ENCODE results near the gene ARMC3. TPM values are rescaled to one million over a fixed set of nuclear protein-coding genes. Genes with fewer than 3 reads are reported as not detected.

ARMC3 gene
- total and polyA plus RNA-seq, 4 donors = 0.05 TPM; not detected in 3

DNA sequence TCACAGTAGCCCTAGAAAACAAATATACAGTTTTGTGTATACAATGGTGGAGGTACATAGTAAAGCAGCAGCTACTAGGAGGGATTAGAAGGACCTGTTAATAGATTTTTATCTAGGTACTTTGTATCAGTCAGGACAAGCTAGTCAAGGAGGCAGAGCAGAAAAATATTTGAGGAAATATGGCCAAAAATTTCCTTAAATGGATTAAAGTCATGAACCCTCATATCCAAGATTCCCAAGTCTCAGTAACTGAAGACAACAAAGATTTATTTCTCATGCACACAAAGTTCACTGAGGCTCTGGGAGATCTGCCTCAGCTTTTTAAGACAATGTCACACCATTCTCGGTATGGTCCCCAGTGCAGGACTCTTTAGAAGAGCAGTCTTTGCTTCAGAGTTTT is 28.1 kb upstream of the ARMC3 start:
- H3K36me3 ChIP-seq (ENCODE audit: control insufficient read depth in 4 of 4, insufficient read depth in 3 of 4, low read depth in 1 of 4, low read length in 3 of 4) = no peaks in the 10 kb centered on the region
- H3K27me3 ChIP-seq (ENCODE audit: control insufficient read depth in 4 of 4, insufficient read depth in 4 of 4, low read length in 3 of 4) = no peaks in the 10 kb centered on the region
- H3K4me1 ChIP-seq (ENCODE audit: control insufficient read depth in 4 of 4, insufficient read depth in 4 of 4, low read length in 3 of 4) = no peaks in the 10 kb centered on the region
- peaks cover 0 to under 1% (median 0%) of the 10 kb centered on the region in 4 donors for H3K9me3 ChIP-seq (ENCODE audit: control insufficient read depth in 4 of 4, low read length in 3 of 4)
- H3K4me3 ChIP-seq (ENCODE audit: low read depth in 1 of 3, low read length in 3 of 3) = no peak overlapping the region
- no peak overlapping the region for H3K27ac ChIP-seq (ENCODE audit: low read depth in 1 of 2, low read length in 2 of 2)
- no peak for DNase-seq (ENCODE audit: low spot score)
- no peak for TF ChIP-seq RAD21 (IDR thresholded peaks at IDR 0.05)
- no peak for TF ChIP-seq YY1 (IDR thresholded peaks at IDR 0.05)
- no peak for TF ChIP-seq GABPA (IDR thresholded peaks at IDR 0.05 in 1 of 2, conservative IDR thresholded peaks at IDR 0.05 in 1 of 2)
- no peak for TF ChIP-seq EGR1 (IDR thresholded peaks at IDR 0.05; ENCODE audit: low read depth in 2 of 2)
- TF ChIP-seq, protein P1, sequence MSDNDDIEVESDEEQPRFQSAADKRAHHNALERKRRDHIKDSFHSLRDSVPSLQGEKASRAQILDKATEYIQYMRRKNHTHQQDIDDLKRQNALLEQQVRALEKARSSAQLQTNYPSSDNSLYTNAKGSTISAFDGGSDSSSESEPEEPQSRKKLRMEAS (IDR thresholded peaks at IDR 0.05) = no peak
- TF ChIP-seq, protein P2, sequence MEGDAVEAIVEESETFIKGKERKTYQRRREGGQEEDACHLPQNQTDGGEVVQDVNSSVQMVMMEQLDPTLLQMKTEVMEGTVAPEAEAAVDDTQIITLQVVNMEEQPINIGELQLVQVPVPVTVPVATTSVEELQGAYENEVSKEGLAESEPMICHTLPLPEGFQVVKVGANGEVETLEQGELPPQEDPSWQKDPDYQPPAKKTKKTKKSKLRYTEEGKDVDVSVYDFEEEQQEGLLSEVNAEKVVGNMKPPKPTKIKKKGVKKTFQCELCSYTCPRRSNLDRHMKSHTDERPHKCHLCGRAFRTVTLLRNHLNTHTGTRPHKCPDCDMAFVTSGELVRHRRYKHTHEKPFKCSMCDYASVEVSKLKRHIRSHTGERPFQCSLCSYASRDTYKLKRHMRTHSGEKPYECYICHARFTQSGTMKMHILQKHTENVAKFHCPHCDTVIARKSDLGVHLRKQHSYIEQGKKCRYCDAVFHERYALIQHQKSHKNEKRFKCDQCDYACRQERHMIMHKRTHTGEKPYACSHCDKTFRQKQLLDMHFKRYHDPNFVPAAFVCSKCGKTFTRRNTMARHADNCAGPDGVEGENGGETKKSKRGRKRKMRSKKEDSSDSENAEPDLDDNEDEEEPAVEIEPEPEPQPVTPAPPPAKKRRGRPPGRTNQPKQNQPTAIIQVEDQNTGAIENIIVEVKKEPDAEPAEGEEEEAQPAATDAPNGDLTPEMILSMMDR (IDR thresholded peaks at IDR 0.05; ENCODE audit: low read depth, low read length, missing input control) = no peak
- TF ChIP-seq, protein P3, sequence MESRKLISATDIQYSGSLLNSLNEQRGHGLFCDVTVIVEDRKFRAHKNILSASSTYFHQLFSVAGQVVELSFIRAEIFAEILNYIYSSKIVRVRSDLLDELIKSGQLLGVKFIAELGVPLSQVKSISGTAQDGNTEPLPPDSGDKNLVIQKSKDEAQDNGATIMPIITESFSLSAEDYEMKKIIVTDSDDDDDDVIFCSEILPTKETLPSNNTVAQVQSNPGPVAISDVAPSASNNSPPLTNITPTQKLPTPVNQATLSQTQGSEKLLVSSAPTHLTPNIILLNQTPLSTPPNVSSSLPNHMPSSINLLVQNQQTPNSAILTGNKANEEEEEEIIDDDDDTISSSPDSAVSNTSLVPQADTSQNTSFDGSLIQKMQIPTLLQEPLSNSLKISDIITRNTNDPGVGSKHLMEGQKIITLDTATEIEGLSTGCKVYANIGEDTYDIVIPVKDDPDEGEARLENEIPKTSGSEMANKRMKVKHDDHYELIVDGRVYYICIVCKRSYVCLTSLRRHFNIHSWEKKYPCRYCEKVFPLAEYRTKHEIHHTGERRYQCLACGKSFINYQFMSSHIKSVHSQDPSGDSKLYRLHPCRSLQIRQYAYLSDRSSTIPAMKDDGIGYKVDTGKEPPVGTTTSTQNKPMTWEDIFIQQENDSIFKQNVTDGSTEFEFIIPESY (IDR thresholded peaks at IDR 0.05) = no peak
- TF ChIP-seq, protein P4, sequence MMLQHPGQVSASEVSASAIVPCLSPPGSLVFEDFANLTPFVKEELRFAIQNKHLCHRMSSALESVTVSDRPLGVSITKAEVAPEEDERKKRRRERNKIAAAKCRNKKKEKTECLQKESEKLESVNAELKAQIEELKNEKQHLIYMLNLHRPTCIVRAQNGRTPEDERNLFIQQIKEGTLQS (IDR thresholded peaks at IDR 0.05) = no peak
- TF ChIP-seq JUND (IDR thresholded peaks at IDR 0.05) = no peak
- TF ChIP-seq HNF4G (IDR thresholded peaks at IDR 0.05) = no peak
- TF ChIP-seq NR2F2 (IDR thresholded peaks at IDR 0.05) = no peak
- no peak for TF ChIP-seq SP1 (IDR thresholded peaks at IDR 0.05)
- TF ChIP-seq FOXA1 (IDR thresholded peaks at IDR 0.05) = no peak
- TF ChIP-seq HNF4A (conservative IDR thresholded peaks at IDR 0.05) = no peak
- TF ChIP-seq TAF1 (conservative IDR thresholded peaks at IDR 0.05) = no peak
- no peak for TF ChIP-seq RXRA (IDR thresholded peaks at IDR 0.05)
- TF ChIP-seq, protein P5, sequence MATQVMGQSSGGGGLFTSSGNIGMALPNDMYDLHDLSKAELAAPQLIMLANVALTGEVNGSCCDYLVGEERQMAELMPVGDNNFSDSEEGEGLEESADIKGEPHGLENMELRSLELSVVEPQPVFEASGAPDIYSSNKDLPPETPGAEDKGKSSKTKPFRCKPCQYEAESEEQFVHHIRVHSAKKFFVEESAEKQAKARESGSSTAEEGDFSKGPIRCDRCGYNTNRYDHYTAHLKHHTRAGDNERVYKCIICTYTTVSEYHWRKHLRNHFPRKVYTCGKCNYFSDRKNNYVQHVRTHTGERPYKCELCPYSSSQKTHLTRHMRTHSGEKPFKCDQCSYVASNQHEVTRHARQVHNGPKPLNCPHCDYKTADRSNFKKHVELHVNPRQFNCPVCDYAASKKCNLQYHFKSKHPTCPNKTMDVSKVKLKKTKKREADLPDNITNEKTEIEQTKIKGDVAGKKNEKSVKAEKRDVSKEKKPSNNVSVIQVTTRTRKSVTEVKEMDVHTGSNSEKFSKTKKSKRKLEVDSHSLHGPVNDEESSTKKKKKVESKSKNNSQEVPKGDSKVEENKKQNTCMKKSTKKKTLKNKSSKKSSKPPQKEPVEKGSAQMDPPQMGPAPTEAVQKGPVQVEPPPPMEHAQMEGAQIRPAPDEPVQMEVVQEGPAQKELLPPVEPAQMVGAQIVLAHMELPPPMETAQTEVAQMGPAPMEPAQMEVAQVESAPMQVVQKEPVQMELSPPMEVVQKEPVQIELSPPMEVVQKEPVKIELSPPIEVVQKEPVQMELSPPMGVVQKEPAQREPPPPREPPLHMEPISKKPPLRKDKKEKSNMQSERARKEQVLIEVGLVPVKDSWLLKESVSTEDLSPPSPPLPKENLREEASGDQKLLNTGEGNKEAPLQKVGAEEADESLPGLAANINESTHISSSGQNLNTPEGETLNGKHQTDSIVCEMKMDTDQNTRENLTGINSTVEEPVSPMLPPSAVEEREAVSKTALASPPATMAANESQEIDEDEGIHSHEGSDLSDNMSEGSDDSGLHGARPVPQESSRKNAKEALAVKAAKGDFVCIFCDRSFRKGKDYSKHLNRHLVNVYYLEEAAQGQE (IDR thresholded peaks at IDR 0.05) = no peak
- TF ChIP-seq FOXA2 (IDR thresholded peaks at IDR 0.05) = no peak
- WGBS = 74% methylated on average over 1 of the region's 1 CpG
- no peak overlapping the region for H3K9ac ChIP-seq (ENCODE audit: low read depth in 1 of 2, low read length in 2 of 2)

Data from liver (tissue), 9 donors.